Hematopoietic multipotent progenitor cell treated with erythropoietin and hydrocortisone succinate and interleukin-3 and kit ligand, for 17 days (in vitro differentiated cells): ENCODE data around the gene GOSR1.
"Not testable (repeated sequence)": the region's sequence is repeated elsewhere in the genome, so short reads cannot be mapped to it uniquely, and the experiment has no call there.

Experiments used
- DNase-seq: peaks from one replicate; pipeline ENCODE4 v3.0.0-alpha.2; 2015; ENCODE audit warnings: low spot score

Gene GOSR1

GRCh38 chr17:30477083-30477773, at the start of gene GOSR1:
GOSR1 (plus strand) TSS chr17:30477408; CDS start chr17:30477434, 26 bp downstream.
- DNase-seq, result peak; percentile 95

- no peak for DNase-seq
These were observed 49.6 kb upstream of the GOSR1 start for GRCh38 chr17:30427611-30428010.

- no peak for DNase-seq
These were observed 48.1 kb upstream of the GOSR1 start for GRCh38 chr17:30429155-30429554.

GRCh38 chr17:30433514-30433913, 43.7 kb upstream of the GOSR1 start:
- peak; percentile 9 for DNase-seq

GRCh38 chr17:30436729-30437128, 40.5 kb upstream of the GOSR1 start:
- no peak for DNase-seq

- no peak for DNase-seq
These were observed 33.5 kb upstream of the GOSR1 start for GRCh38 chr17:30443721-30444120.

- DNase-seq, result not testable (repeated sequence)
These were observed 30.6 kb upstream of the GOSR1 start for GRCh38 chr17:30446640-30447039.

GRCh38 chr17:30449480-30449879, 27.7 kb upstream of the GOSR1 start:
- DNase-seq, result no peak

- no peak for DNase-seq
These were observed 26.8 kb upstream of the GOSR1 start for GRCh38 chr17:30450125-30451027.

GRCh38 chr17:30454635-30455034, 22.6 kb upstream of the GOSR1 start:
- no peak for DNase-seq

GRCh38 chr17:30458371-30458770, 18.8 kb upstream of the GOSR1 start:
- DNase-seq, result no peak

- DNase-seq, result not testable (repeated sequence)
These were observed 18.3 kb upstream of the GOSR1 start for GRCh38 chr17:30458797-30459413.

- DNase-seq, result no peak
These were observed 8.7 kb upstream of the GOSR1 start for GRCh38 chr17:30468465-30468864.

- DNase-seq, result no peak
These were observed 4.8 kb upstream of the GOSR1 start for GRCh38 chr17:30472238-30472890.

GRCh38 chr17:30475206-30475605, 2.0 kb upstream of the GOSR1 start:
- no peak for DNase-seq

GRCh38 chr17:30476726-30477082, 504 bp upstream of the GOSR1 start:
- no peak for DNase-seq

GRCh38 chr17:30477774-30478115, 537 bp downstream of the GOSR1 start:
- DNase-seq, result peak; percentile 42

- no peak for DNase-seq
These were observed 5.3 kb downstream of the GOSR1 start for GRCh38 chr17:30482555-30482954.

- DNase-seq, result no peak
These were observed 6.0 kb downstream of the GOSR1 start for GRCh38 chr17:30483159-30483558.

GRCh38 chr17:30493780-30494179, 16.6 kb downstream of the GOSR1 start:
- DNase-seq, result no peak

GRCh38 chr17:30495586-30495985, 18.4 kb downstream of the GOSR1 start:
- DNase-seq, result no peak

- no peak for DNase-seq
These were observed 26.4 kb downstream of the GOSR1 start for GRCh38 chr17:30503558-30503957.
